Endothelial cell of umbilical vein (primary cell): Measurements from ENCODE around the gene IQCN. TPM values are rescaled to one million over a fixed set of nuclear protein-coding genes. Genes with fewer than 3 reads are reported as not detected.

Source experiments
- BruUV-seq: library from RNA; stranded (reverse); fragments of 400-500 nt; replicated peaks from 2 replicates; lab custom pipeline; 2021; lab: Mats Ljungman, UMichigan
- CTCF ChIA-PET: fragments of 300-600, 350-600 bp; sonication (Branson Sonifier 250); formaldehyde crosslinking; loops from one replicate; lab custom pipeline; 2021; ENCODE audit warnings: antibody characterized with exemption, inconsistent platforms; lab: Charles Lee
- POLR2A ChIA-PET: fragments of 300-600, 350-600 bp; sonication (Branson Sonifier 250); formaldehyde crosslinking; loops from one replicate; lab custom pipeline; 2021; ENCODE audit warnings: antibody characterized with exemption, inconsistent platforms; lab: Charles Lee
- DNase-seq: peaks from one replicate; pipeline ENCODE4 v3.0.0-alpha.2; 2011; ENCODE audit warnings: low read depth, low spot score
- FAIRE-seq: peaks from 2 replicates; lab custom pipeline; 2011; peaks lifted over from hg19 to GRCh38; lab: Jason Lieb, UNC
- H2AFZ ChIP-seq: 2 replicates; pipeline ENCODE4 v1.6.0; 2012; ENCODE audit warnings: low read depth, low read length, control low read depth, inconsistent platforms
- H3K27ac ChIP-seq: 2 replicates; pipeline ENCODE4 v1.5.1; 2011; ENCODE audit warnings: low read depth, mild to moderate bottlenecking, control low read depth, low read length, moderate library complexity; ENCODE audit not compliant: insufficient read depth
- H3K27me3 ChIP-seq, 2 experiments: 2 replicates each; pipeline versions ENCODE4 v1.6.0 to v1.6.1; 2011; ENCODE audit warnings: low read length in 2 of 2, mixed read lengths in 1 of 2; ENCODE audit not compliant: control insufficient read depth in 2 of 2, insufficient read depth in 2 of 2
- H3K36me3 ChIP-seq, 2 experiments: 2 replicates in 1 of 2; 3 replicates in 1 of 2; pipeline ENCODE4 v1.5.1; 2011; ENCODE audit warnings: low read length in 2 of 2, mild to moderate bottlenecking in 1 of 2, moderate library complexity in 1 of 2; ENCODE audit not compliant: control insufficient read depth in 2 of 2, insufficient read depth in 2 of 2; ENCODE audit errors: extremely low read depth in 1 of 2
- H3K4me1 ChIP-seq: 3 replicates; pipeline ENCODE4 v1.5.1; 2011; ENCODE audit warnings: mild to moderate bottlenecking, low read length; ENCODE audit not compliant: control insufficient read depth, insufficient read depth; ENCODE audit errors: extremely low read depth
- H3K4me2 ChIP-seq: 2 replicates; pipeline ENCODE4 v1.6.1; 2011; ENCODE audit warnings: low read length, control low read depth, mixed read lengths; ENCODE audit not compliant: insufficient read depth
- H3K4me3 ChIP-seq, 3 experiments: fragments of 200-600 bp in 1 of 3; sonication (generic), shearing (Covaris generic) in 1 of 3; replicated peaks in 1 of 3; 2 replicates each; pipeline ENCODE4 v1.5.1; 2011 to 2016; ENCODE audit warnings: control low read depth in 3 of 3, low read length in 3 of 3, mild to moderate bottlenecking in 2 of 3, inconsistent platforms in 1 of 3, low read depth in 1 of 3, moderate library complexity in 1 of 3; ENCODE audit not compliant: insufficient read depth in 1 of 3
- H3K79me2 ChIP-seq: 2 replicates; pipeline ENCODE4 v1.6.0; 2012; ENCODE audit warnings: low read length, inconsistent platforms; ENCODE audit not compliant: control insufficient read depth, insufficient read depth
- H3K9ac ChIP-seq: replicated peaks from 2 replicates; pipeline ENCODE3; 2011; ENCODE audit warnings: low read length, control low read depth; ENCODE audit not compliant: insufficient read depth; ENCODE audit errors: extremely low read depth
- H3K9me1 ChIP-seq: replicated peaks from 3 replicates; pipeline ENCODE4 v1.6.0; 2011; ENCODE audit warnings: mild to moderate bottlenecking, low read length; ENCODE audit not compliant: control insufficient read depth, insufficient read depth; ENCODE audit errors: extremely low read depth
- H3K9me3 ChIP-seq: replicated peaks from 2 replicates; pipeline ENCODE4 v1.5.1; 2012; ENCODE audit warnings: low read length, inconsistent platforms; ENCODE audit not compliant: control insufficient read depth, insufficient read depth
- H4K20me1 ChIP-seq: replicated peaks from 2 replicates; pipeline ENCODE3; 2011; ENCODE audit warnings: mild to moderate bottlenecking, low read length; ENCODE audit not compliant: control insufficient read depth, insufficient read depth; ENCODE audit errors: extremely low read depth
- FOS ChIP-seq: IDR thresholded peaks from 2 replicates; pipeline ENCODE4 v1.6.1; 2011; ENCODE audit warnings: mild to moderate bottlenecking, low read length, moderate library complexity, borderline replicate concordance; ENCODE audit not compliant: insufficient read depth
- GATA2 ChIP-seq: IDR thresholded peaks from 2 replicates; pipeline ENCODE4 v1.7.0; 2011; ENCODE audit warnings: low read depth, mild to moderate bottlenecking, moderate library complexity, mixed read lengths, low read length; ENCODE audit not compliant: insufficient read length, insufficient read depth
- MYC ChIP-seq: IDR thresholded peaks from one replicate; pipeline ENCODE4 v1.6.1; 2011; ENCODE audit warnings: mild to moderate bottlenecking, low read depth, low read length
- POLR2A ChIP-seq: IDR thresholded peaks from 2 replicates; pipeline ENCODE4 v1.6.1; 2012; ENCODE audit warnings: low read depth, mild to moderate bottlenecking, control low read depth, low read length
- dilution Hi-C: fragments of 300-500 bp; cut with MboI; formaldehyde crosslinking; loops from one replicate; pipeline ENCODE4 v1.15.0; 2019; ENCODE audit warnings: low sequenced_read_pairs; ENCODE audit not compliant: extremely low pct_ligation_motif_present
- intact Hi-C: fragments of 100-400 bp; cut with micrococcal nuclease; formaldehyde crosslinking; loops from one replicate; pipeline ENCODE4 v1.10.0; 2022
- polyA plus RNA-seq, 4 experiments: library from polyadenylated mRNA; depleted of rRNA in 3 of 4; stranded (reverse) in 3 of 4; unstranded in 1 of 4; fragments of >200 nt; gene quantifications; 2 replicates each; pipeline versions ENCODE4 v1.2.1 to v1.2.3, GENCODE V29; 2011 to 2012; ENCODE audit warnings: missing spikeins in 1 of 4
- total RNA-seq: library from RNA; stranded (reverse); gene quantifications from 2 replicates; pipeline ENCODE4 v1.2.3, GENCODE V29; 2021
- TF ChIP-seq, protein P1 (sequence below), 2 donors: IDR thresholded peaks; 1 replicate in 1 of 2; 2 replicates in 1 of 2; pipeline ENCODE4 v1.5.1; 2011; ENCODE audit warnings: low read length in 2 of 2, mild to moderate bottlenecking in 2 of 2, moderate library complexity in 2 of 2, control low read depth in 1 of 2, inconsistent platforms in 1 of 2, low read depth in 1 of 2; ENCODE audit not compliant: insufficient read depth in 1 of 2; ENCODE audit errors: extremely low read depth in 1 of 2

Gene IQCN
- total and polyA plus RNA-seq, 2 donors (not counting 3 experiments of a cell fraction or from before 2014, with no cell fraction given) = 1.5 to 3.0 TPM

DNA sequence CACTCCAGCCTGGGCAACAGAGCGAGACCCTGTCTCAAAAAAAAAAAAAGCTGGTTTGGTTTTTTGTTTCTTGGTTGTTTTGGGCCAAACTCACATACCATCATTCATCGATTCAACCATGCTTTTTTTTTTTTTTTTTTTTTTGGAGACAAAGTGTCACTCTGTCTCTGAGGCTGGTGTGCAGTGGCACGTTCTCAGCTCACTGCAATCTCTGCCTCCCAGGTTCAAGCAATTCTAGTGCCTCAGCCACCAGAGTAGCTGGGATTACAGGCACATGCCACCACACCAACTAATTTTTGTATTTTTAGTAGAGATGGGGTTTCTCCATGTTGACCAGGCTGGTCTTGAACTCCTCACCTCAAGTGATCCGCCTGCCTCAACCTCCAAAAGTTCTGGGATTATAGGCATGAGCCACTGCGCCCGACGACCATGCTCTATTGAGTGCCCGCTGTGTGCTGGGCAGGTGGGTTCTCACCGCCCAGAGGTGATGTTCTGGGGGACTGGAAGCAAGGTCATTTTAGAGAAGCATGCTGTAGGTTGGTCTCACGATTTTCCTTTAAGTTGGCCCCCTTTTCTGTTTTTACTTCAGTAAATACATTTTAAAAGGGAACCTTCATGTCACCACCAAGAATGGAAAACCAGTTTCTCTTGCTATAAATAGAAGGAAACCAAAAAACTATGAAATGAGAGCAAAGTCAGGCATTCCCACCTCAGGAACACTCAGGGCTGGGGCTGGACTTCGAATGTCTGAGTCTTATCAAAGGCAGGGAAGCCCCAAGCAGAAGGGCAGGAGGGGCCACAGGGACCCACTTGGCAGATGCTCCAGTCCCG is 15.4 kb upstream of the IQCN start:
- CTCF ChIA-PET = interaction anchor here (0.7 to 1.6 kb wide), 3 partner anchors 10 to 34 kb away, joined by 3 to 11 read pairs (median 4); no protein-coding TSS in a partner anchor
- no peak for FAIRE-seq

More for the DNA sequence above, 15.4 kb upstream of the IQCN start:
- Histone ChIP-seq H3K4me1 (peaks cover 16% of the 10 kb centered on the region), H2AFZ (no peak overlapping the region), H3K36me3 (no peaks in the 10 kb centered on the region), H3K79me2 (no peaks in the 10 kb centered on the region), H3K9ac (no peak overlapping the region), H3K4me3 (no peak overlapping the region), H3K27me3 (no peaks in the 10 kb centered on the region), H3K27ac (no peak overlapping the region), H3K9me1 (no peaks in the 10 kb centered on the region), H4K20me1 (no peaks in the 10 kb centered on the region), H3K4me2 (no peak overlapping the region), H3K9me3 (no peaks in the 10 kb centered on the region)
- intact Hi-C loops (no loop called here), dilution Hi-C loops (no loop called here)
- DNase-seq = no peak
- POLR2A ChIA-PET = interaction anchor here (0.6 to 0.7 kb wide), 3 partner anchors 39 to 1655 kb away, joined by 5 to 17 read pairs (median 5); no protein-coding TSS in a partner anchor
- BruUV-seq = no TSS peak
- TF ChIP-seq FOS (no peak), GATA2 (no peak), MYC (no peak), POLR2A (no peak)
- TF ChIP-seq, protein P1, sequence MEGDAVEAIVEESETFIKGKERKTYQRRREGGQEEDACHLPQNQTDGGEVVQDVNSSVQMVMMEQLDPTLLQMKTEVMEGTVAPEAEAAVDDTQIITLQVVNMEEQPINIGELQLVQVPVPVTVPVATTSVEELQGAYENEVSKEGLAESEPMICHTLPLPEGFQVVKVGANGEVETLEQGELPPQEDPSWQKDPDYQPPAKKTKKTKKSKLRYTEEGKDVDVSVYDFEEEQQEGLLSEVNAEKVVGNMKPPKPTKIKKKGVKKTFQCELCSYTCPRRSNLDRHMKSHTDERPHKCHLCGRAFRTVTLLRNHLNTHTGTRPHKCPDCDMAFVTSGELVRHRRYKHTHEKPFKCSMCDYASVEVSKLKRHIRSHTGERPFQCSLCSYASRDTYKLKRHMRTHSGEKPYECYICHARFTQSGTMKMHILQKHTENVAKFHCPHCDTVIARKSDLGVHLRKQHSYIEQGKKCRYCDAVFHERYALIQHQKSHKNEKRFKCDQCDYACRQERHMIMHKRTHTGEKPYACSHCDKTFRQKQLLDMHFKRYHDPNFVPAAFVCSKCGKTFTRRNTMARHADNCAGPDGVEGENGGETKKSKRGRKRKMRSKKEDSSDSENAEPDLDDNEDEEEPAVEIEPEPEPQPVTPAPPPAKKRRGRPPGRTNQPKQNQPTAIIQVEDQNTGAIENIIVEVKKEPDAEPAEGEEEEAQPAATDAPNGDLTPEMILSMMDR (IDR thresholded peaks at IDR 0.05; ENCODE audit: extremely low read depth in 1 of 2, insufficient read depth in 1 of 2, low read depth in 1 of 2, low read length in 2 of 2) = no peak
